ENCODE measurements around the gene TMEM138.

TMEM138 gene

DNA sequence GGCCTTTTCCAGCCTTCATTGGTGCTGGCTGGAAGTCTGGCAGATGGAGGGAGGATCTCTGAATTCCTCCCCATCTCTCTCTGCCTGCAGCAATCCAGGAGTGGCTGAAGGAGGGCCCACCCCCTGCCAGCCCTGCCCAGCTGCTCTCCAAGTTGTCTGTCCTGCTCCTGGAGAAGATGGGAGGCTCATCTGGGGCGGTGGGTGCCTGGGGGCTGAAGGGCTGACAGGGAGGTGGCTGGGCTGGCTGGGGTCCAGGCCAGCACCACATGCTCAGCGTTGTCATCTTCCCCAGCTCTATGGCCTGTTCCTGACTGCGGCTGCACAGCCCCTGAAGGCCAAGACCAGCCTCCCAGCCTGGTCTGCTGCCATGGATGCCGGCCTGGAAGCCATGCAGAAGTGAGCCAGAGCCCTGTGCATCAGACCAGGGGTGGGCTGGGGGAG, 17.0 kb upstream of the TMEM138 start:
- H3K4me3 ChIP-seq (ENCODE audit: low read depth, low read length) = no peak overlapping the region
- TF ChIP-seq, protein P1, sequence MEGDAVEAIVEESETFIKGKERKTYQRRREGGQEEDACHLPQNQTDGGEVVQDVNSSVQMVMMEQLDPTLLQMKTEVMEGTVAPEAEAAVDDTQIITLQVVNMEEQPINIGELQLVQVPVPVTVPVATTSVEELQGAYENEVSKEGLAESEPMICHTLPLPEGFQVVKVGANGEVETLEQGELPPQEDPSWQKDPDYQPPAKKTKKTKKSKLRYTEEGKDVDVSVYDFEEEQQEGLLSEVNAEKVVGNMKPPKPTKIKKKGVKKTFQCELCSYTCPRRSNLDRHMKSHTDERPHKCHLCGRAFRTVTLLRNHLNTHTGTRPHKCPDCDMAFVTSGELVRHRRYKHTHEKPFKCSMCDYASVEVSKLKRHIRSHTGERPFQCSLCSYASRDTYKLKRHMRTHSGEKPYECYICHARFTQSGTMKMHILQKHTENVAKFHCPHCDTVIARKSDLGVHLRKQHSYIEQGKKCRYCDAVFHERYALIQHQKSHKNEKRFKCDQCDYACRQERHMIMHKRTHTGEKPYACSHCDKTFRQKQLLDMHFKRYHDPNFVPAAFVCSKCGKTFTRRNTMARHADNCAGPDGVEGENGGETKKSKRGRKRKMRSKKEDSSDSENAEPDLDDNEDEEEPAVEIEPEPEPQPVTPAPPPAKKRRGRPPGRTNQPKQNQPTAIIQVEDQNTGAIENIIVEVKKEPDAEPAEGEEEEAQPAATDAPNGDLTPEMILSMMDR (IDR thresholded peaks at IDR 0.05; ENCODE audit: low read depth, low read length, missing control alignments) = no peak
- H3K27ac ChIP-seq = no peak overlapping the region
- no peak for DNase-seq
- in situ Hi-C loops (cut with HindIII; ENCODE audit: low pct_ligation_motif_present, low sequenced_read_pairs) = no loop called here
- H3K36me3 ChIP-seq (replicated peaks) = peaks cover 14% of the 10 kb centered on the region
- no peaks in the 10 kb centered on the region for H3K27me3 ChIP-seq (replicated peaks)

DNA sequence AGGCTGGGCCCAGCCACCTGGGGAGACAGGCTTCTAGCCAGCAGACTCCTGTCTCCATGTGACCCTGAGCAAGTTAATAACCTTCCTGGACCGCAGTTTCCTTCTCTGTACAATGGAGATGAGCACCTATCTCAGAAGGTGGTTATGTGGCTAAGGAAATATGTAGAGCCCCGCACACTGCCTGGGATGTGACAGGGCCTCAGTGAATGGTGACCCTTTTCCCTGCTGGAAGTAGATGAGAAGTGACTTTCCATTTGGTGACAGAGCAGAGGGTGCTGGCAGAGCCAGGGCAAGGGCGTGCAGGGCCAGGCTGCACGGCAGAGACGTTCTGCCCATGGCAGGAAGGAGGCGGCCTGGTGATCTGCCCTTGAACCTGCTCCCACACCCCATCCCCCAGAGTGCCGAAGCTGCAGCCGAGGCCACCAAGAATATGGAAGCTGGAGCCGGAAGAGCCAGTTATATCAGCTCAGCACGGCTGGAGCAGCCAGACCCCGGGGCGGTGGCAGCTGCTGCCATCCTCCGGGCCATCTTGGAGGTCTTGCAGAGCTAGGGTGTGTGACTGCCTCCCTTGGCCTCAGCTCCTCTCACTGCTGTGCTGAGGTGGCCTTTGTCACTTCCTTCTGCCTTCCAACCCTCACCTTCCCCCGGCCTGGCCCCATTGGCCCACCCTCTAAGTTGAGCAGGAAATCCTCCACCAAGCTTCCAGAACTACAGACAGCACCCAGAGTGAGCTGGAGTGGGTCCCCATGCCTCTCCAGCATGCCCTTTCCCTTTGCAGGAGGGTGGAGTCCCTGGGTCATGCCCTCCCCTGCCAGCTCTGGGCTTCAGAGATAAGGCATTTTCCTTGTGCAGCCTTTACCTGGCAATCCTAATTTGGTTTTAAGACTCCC, 16.0 kb upstream of the TMEM138 start:
- Histone ChIP-seq H3K4me3 (ENCODE audit: low read depth, low read length) (no peak overlapping the region), H3K27me3 (replicated peaks) (no peaks in the 10 kb centered on the region), H3K27ac (no peak overlapping the region), H3K36me3 (replicated peaks) (peaks cover 20% of the 10 kb centered on the region)
- in situ Hi-C loops (cut with HindIII; ENCODE audit: low pct_ligation_motif_present, low sequenced_read_pairs) = no loop called here
- TF ChIP-seq, protein P1 (IDR thresholded peaks at IDR 0.05; ENCODE audit: low read depth, low read length, missing control alignments) = no peak
- no peak for DNase-seq

DNA sequence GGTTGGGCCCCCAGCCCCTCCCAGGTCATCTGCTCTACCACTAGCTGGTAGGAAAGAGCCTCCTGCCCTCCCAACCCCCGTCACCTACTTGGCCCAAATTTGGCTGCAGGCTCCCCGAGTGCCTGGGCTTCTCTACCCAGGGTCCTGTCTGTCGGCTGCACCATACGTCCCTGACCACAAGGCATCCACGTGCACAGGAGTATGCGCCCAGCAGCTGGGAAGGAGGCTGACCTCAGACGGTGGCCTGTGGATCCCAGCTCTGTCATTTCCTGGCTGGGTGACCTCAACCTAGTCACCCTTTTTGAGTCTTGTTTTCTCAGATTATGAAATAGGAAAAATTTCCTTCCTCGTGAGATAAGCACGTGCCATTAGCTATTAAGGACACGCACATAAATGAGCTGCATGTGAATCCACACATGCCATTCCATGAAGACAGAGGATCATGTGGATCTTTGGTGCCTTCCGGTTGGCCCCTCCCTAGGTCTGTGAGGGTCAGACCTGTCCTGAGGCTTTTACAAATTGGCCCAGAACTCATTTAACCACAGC, 14.2 kb upstream of the TMEM138 start:
- no peak overlapping the region for H3K27ac ChIP-seq
- no peak overlapping the region for H3K4me3 ChIP-seq (ENCODE audit: low read depth, low read length)
- TF ChIP-seq, protein P1 (IDR thresholded peaks at IDR 0.05; ENCODE audit: low read depth, low read length, missing control alignments) = no peak
- H3K27me3 ChIP-seq (replicated peaks) = no peaks in the 10 kb centered on the region
- peaks cover 32% of the 10 kb centered on the region for H3K36me3 ChIP-seq (replicated peaks)
- DNase-seq = peak; percentile 31
- in situ Hi-C loops (cut with HindIII; ENCODE audit: low pct_ligation_motif_present, low sequenced_read_pairs) = no loop called here

DNA sequence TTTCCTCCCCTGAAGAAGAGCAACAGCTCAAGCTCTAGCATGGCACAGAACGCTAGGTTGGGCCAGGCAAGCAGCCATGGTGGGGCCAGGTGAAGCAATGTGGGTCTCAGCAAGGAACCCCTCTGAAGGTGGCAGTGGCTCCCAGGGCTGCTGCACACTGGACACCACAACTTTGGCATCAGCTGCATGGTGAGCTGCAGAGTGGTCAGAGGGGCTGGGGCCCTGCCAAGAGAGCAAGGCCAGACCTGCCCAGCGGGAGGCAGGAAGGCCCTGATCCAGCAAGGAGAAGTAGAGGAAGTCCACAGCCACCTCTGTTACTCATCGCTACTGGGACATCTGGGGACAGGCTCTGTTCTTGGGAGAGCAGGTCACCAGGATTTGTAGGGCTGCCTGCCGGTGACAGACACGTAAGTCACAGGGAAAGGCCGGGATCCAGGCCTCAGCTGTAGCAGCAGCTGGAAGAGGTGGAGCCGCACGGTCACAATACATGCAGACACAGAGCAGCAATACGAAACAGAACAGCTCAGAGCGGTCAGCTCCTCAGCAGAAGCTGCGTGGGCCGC, 12.9 kb upstream of the TMEM138 start:
- TF ChIP-seq, protein P1 (IDR thresholded peaks at IDR 0.05; ENCODE audit: low read depth, low read length, missing control alignments) = no peak

DNA sequence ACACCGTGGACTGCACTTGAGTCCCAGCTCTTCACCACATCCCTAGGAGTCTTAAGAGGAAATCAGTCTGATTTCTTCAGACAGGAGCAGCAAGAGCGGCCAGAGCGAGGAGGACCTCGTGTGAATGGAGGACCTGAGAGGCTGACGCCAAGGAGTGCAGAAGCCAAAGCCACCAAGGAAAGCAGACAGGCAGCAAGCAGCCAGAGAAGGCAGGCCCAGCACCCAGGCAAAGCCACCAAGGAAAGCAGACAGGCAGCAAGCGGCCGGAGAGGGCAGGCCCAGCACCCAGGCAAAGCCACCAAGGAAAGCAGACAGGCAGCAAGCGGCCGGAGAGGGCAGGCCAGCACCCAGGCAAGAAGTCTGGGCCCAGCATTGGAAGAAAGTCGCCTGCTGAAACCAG, 12.3 kb upstream of the TMEM138 start:
- no peak overlapping the region for H3K4me3 ChIP-seq (ENCODE audit: low read depth, low read length)
- DNase-seq = no peak
- in situ Hi-C loops (cut with HindIII; ENCODE audit: low pct_ligation_motif_present, low sequenced_read_pairs) = no loop called here
- H3K36me3 ChIP-seq (replicated peaks) = peaks cover 37% of the 10 kb centered on the region
- H3K27ac ChIP-seq = no peak overlapping the region
- TF ChIP-seq, protein P1 (IDR thresholded peaks at IDR 0.05; ENCODE audit: low read depth, low read length, missing control alignments) = no peak
- H3K27me3 ChIP-seq (replicated peaks) = no peaks in the 10 kb centered on the region

More for the DNA sequence above, 12.9 kb upstream of the TMEM138 start:
- Histone ChIP-seq H3K27ac (no peak overlapping the region), H3K36me3 (replicated peaks) (peaks cover 37% of the 10 kb centered on the region), H3K4me3 (ENCODE audit: low read depth, low read length) (no peak overlapping the region), H3K27me3 (replicated peaks) (no peaks in the 10 kb centered on the region)
- in situ Hi-C loops (cut with HindIII; ENCODE audit: low pct_ligation_motif_present, low sequenced_read_pairs) = no loop called here
- DNase-seq = no peak

All from brain microvascular endothelial cell (primary cell).